ENCODE measurements around the gene IGFLR1.
"Not testable (repeated sequence)": the region's sequence is repeated elsewhere in the genome, so short reads cannot be mapped to it uniquely, and the experiment has no call there.

Gene IGFLR1

DNA sequence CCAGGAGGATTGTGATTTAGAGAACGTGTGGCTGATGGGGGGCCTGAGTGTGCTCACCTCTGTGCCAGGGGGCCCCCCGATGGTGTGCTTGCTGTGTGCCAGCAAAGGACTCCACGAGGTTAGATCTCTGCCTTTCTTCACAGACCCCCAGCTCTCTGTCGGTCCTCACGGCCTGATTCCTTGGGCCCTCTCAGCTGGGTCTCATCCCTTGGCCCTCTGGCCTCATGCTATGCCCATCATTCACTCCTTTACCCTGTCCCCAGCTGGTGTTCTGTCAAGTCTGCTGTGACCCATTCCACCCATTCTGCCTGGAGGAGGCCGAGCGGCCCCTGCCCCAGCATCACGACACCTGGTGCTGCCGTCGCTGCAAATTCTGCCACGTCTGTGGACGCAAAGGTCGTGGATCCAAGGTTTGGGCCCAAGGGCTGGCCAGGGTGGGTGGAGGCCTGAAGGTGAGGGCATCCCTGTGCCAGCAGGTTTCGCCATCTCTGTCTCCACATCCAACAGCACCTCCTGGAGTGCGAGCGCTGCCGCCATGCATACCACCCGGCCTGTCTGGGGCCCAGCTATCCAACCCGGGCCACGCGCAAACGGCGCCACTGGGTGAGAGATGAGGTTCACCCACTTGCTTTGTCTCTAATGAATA is 16.9 kb downstream of the IGFLR1 start:
- Histone ChIP-seq H3K36me3 (ENCODE audit: insufficient read depth, low read length) (peaks cover 90% of the 10 kb centered on the region), H3K4me3 (ENCODE audit: low read depth, low read length, poor library complexity, severe bottlenecking) (no peak overlapping the region), H3K9me2 (ENCODE audit: low read depth, low read length) (no peaks in the 10 kb centered on the region), H4K20me1 (ENCODE audit: insufficient read depth, low read length) (no peaks in the 10 kb centered on the region), H3K9ac (ENCODE audit: low read length) (no peak overlapping the region), H3K4me1 (ENCODE audit: insufficient read depth, low read length, severe bottlenecking) (no peaks in the 10 kb centered on the region), H3K4me2 (ENCODE audit: low read length) (no peak overlapping the region), H3K27me3 (ENCODE audit: insufficient read depth, low read length) (no peaks in the 10 kb centered on the region), H3K79me2 (ENCODE audit: insufficient read depth, low read length) (no peaks in the 10 kb centered on the region), H2AFZ (ENCODE audit: low read length) (no peak overlapping the region), H3K27ac (ENCODE audit: low read depth, low read length, poor library complexity, severe bottlenecking) (no peak overlapping the region), H3K9me3 (ENCODE audit: low read length) (no peaks in the 10 kb centered on the region), H3F3A (ENCODE audit: insufficient read depth, low read length) (no peaks in the 10 kb centered on the region)
- TF ChIP-seq CTCF (IDR thresholded peaks at IDR 0.05; ENCODE audit: low read length) (no peak), EZH2 (IDR thresholded peaks at IDR 0.05; ENCODE audit: borderline replicate concordance, low read length) (no peak)

GRCh38 chr19:35724560-35724959 is 17.7 kb downstream of the IGFLR1 start:
- Histone ChIP-seq H3K27ac (ENCODE audit: low read depth, low read length, poor library complexity, severe bottlenecking) (no peak overlapping the region), H3K4me3 (ENCODE audit: low read depth, low read length, poor library complexity, severe bottlenecking) (no peak overlapping the region), H3K27me3 (ENCODE audit: insufficient read depth, low read length) (no peaks in the 10 kb centered on the region), H3K36me3 (ENCODE audit: insufficient read depth, low read length) (peaks cover 89% of the 10 kb centered on the region), H3K4me2 (ENCODE audit: low read length) (no peak overlapping the region), H4K20me1 (ENCODE audit: insufficient read depth, low read length) (no peaks in the 10 kb centered on the region), H3K9me2 (ENCODE audit: low read depth, low read length) (no peaks in the 10 kb centered on the region), H3K79me2 (ENCODE audit: insufficient read depth, low read length) (no peaks in the 10 kb centered on the region; the same call in 1 of the 2 replicates), H2AFZ (ENCODE audit: low read length) (no peak overlapping the region), H3K9me3 (ENCODE audit: low read length) (no peaks in the 10 kb centered on the region), H3K4me1 (ENCODE audit: insufficient read depth, low read length, severe bottlenecking) (peaks cover 2% of the 10 kb centered on the region), H3K9ac (ENCODE audit: low read length) (no peak overlapping the region), H3F3A (ENCODE audit: insufficient read depth, low read length) (no peaks in the 10 kb centered on the region)
- TF ChIP-seq EZH2 (IDR thresholded peaks at IDR 0.05; ENCODE audit: borderline replicate concordance, low read length) = no peak
- TF ChIP-seq CTCF (IDR thresholded peaks at IDR 0.05; ENCODE audit: low read length) = no peak

DNA sequence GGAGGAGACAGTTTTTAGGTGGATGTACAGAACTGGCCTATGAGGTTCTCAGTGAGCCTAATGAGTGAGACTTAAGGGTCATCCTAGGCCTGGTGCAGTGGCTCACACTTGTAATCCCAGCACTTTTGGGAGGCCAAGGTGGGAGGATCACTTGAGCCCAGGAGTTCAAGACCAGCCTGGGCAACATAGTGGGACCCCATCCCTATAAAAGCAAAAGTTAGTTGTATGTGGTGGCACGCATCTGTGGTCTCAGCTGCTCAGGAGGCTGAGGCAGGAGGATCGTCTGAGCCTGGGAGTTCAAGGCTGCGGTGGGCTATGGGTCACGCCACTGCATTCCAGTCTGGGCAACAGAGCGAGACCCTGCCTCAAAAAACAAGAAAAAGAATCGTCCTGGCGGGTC is 18.1 kb downstream of the IGFLR1 start:
- not testable (repeated sequence) for H3K9ac ChIP-seq (ENCODE audit: low read length); H2AFZ ChIP-seq (ENCODE audit: low read length); H3K9me2 ChIP-seq (ENCODE audit: low read depth, low read length); H4K20me1 ChIP-seq (ENCODE audit: insufficient read depth, low read length); H3K4me3 ChIP-seq (ENCODE audit: low read depth, low read length, poor library complexity, severe bottlenecking); H3K9me3 ChIP-seq (ENCODE audit: low read length); H3K79me2 ChIP-seq (ENCODE audit: insufficient read depth, low read length); H3K27ac ChIP-seq (ENCODE audit: low read depth, low read length, poor library complexity, severe bottlenecking); H3F3A ChIP-seq (ENCODE audit: insufficient read depth, low read length); H3K4me2 ChIP-seq (ENCODE audit: low read length); H3K27me3 ChIP-seq (ENCODE audit: insufficient read depth, low read length); H3K4me1 ChIP-seq (ENCODE audit: insufficient read depth, low read length, severe bottlenecking)
- peaks cover 87% of the 10 kb centered on the region for H3K36me3 ChIP-seq (ENCODE audit: insufficient read depth, low read length)

DNA sequence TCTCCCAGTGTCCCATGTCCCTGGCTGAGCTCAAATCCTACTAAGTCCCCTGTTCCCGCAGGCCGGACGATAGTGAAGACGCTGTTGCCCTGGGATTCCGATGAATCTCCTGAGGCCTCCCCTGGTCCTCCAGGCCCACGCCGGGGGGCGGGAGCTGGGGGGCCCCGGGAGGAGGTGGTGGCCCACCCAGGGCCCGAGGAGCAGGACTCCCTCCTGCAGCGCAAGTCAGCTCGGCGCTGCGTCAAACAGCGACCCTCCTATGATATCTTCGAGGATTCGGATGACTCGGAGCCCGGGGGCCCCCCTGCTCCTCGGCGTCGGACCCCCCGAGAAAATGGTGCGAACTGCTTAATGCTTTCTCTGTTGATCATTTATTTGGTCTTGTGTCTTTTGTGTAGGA is 18.6 kb downstream of the IGFLR1 start:
- H3K9ac ChIP-seq (ENCODE audit: low read length) = no peak overlapping the region

More for the DNA sequence above, 18.6 kb downstream of the IGFLR1 start:
- H3K36me3 ChIP-seq (ENCODE audit: insufficient read depth, low read length) = peaks cover 83% of the 10 kb centered on the region
- no peak overlapping the region for H3K4me2 ChIP-seq (ENCODE audit: low read length)
- H2AFZ ChIP-seq (ENCODE audit: low read length) = no peak overlapping the region
- H4K20me1 ChIP-seq (ENCODE audit: insufficient read depth, low read length) = no peaks in the 10 kb centered on the region
- H3K4me1 ChIP-seq (ENCODE audit: insufficient read depth, low read length, severe bottlenecking) = peaks cover 11% of the 10 kb centered on the region
- TF ChIP-seq CTCF (IDR thresholded peaks at IDR 0.05; ENCODE audit: low read length) = no peak
- TF ChIP-seq EZH2 (IDR thresholded peaks at IDR 0.05; ENCODE audit: borderline replicate concordance, low read length) = no peak
- no peaks in the 10 kb centered on the region for H3K9me3 ChIP-seq (ENCODE audit: low read length)
- no peaks in the 10 kb centered on the region for H3F3A ChIP-seq (ENCODE audit: insufficient read depth, low read length)
- peaks cover 5% of the 10 kb centered on the region for H3K79me2 ChIP-seq (ENCODE audit: insufficient read depth, low read length)
- H3K27ac ChIP-seq (ENCODE audit: low read depth, low read length, poor library complexity, severe bottlenecking) = no peak overlapping the region
- no peaks in the 10 kb centered on the region for H3K27me3 ChIP-seq (ENCODE audit: insufficient read depth, low read length)
- no peaks in the 10 kb centered on the region for H3K9me2 ChIP-seq (ENCODE audit: low read depth, low read length)
- no peak overlapping the region for H3K4me3 ChIP-seq (ENCODE audit: low read depth, low read length, poor library complexity, severe bottlenecking)

Measured in OCI-LY1 (cell line).